Liver (tissue), 9 donors: Measurements from ENCODE around the gene KRTAP5-2. TPM values are rescaled to one million over a fixed set of nuclear protein-coding genes. Genes with fewer than 3 reads are reported as not detected.

Experiments used
- DNase-seq: peaks from one replicate; pipeline ENCODE4 v3.0.0-alpha.2; 2017; ENCODE audit warnings: low spot score
- H3K27ac ChIP-seq, 2 donors: one replicate each; pipeline ENCODE4 v1.7.0; 2013; ENCODE audit warnings: inconsistent platforms in 2 of 2, low read length in 2 of 2, control low read depth in 1 of 2, low read depth in 1 of 2, mild to moderate bottlenecking in 1 of 2
- H3K27me3 ChIP-seq, 4 donors: one replicate each; pipeline versions ENCODE4 v1.6.1 to v1.7.0; 2013; ENCODE audit warnings: low read length in 3 of 4, inconsistent platforms in 1 of 4, mild to moderate bottlenecking in 1 of 4, moderate library complexity in 1 of 4; ENCODE audit not compliant: control insufficient read depth in 4 of 4, insufficient read depth in 4 of 4
- H3K36me3 ChIP-seq, 4 donors: one replicate each; pipeline versions ENCODE4 v1.6.1 to v1.7.0; 2013; ENCODE audit warnings: low read length in 3 of 4, mild to moderate bottlenecking in 3 of 4, low read depth in 1 of 4, moderate library complexity in 1 of 4; ENCODE audit not compliant: control insufficient read depth in 4 of 4, insufficient read depth in 3 of 4
- H3K4me1 ChIP-seq, 4 donors: one replicate each; pipeline versions ENCODE4 v1.6.1 to v1.7.0; 2013; ENCODE audit warnings: low read length in 3 of 4, mild to moderate bottlenecking in 3 of 4, moderate library complexity in 1 of 4; ENCODE audit not compliant: control insufficient read depth in 4 of 4, insufficient read depth in 4 of 4
- H3K4me3 ChIP-seq, 3 donors: one replicate each; pipeline versions ENCODE4 v1.6.1 to v1.7.0; 2013; ENCODE audit warnings: low read length in 3 of 3, control low read depth in 1 of 3, low read depth in 1 of 3, mild to moderate bottlenecking in 1 of 3
- H3K9ac ChIP-seq, 2 donors: one replicate each; pipeline ENCODE4 v1.7.0; 2013; ENCODE audit warnings: low read length in 2 of 2, mild to moderate bottlenecking in 2 of 2, moderate library complexity in 2 of 2, control low read depth in 1 of 2, low read depth in 1 of 2
- H3K9me3 ChIP-seq, 4 donors: one replicate each; pipeline versions ENCODE4 v1.6.1 to v1.7.0; 2013; ENCODE audit warnings: low read length in 3 of 4; ENCODE audit not compliant: control insufficient read depth in 4 of 4
- EGR1 ChIP-seq, 2 donors: IDR thresholded peaks; 2 replicates each; pipeline ENCODE4 v1.6.1; 2016 to 2018; ENCODE audit warnings: antibody characterized with exemption in 2 of 2, low read depth in 2 of 2
- FOXA1 ChIP-seq: IDR thresholded peaks from 2 replicates; pipeline ENCODE4 v1.6.1; 2016; ENCODE audit warnings: antibody characterized with exemption
- FOXA2 ChIP-seq: IDR thresholded peaks from 2 replicates; pipeline ENCODE4 v1.6.1; 2016; ENCODE audit warnings: antibody characterized with exemption
- GABPA ChIP-seq, 2 donors: IDR thresholded peaks in 1 of 2; conservative IDR thresholded peaks in 1 of 2; 2 replicates each; pipeline ENCODE4 v1.6.1; 2016; ENCODE audit warnings: antibody characterized with exemption in 2 of 2, mild to moderate bottlenecking in 1 of 2, moderate library complexity in 1 of 2
- HNF4A ChIP-seq, 2 donors: conservative IDR thresholded peaks; 2 replicates each; pipeline ENCODE4 v1.6.1; 2016; ENCODE audit warnings: antibody characterized with exemption in 2 of 2, mild to moderate bottlenecking in 2 of 2
- HNF4G ChIP-seq: IDR thresholded peaks from 2 replicates; pipeline ENCODE4 v1.6.1; 2016; ENCODE audit warnings: antibody characterized with exemption
- JUND ChIP-seq, 2 donors: IDR thresholded peaks; 2 replicates each; pipeline ENCODE4 v1.6.1; 2016; ENCODE audit warnings: antibody characterized with exemption in 2 of 2
- NR2F2 ChIP-seq: IDR thresholded peaks from 2 replicates; pipeline ENCODE4 v1.6.1; 2016; ENCODE audit warnings: antibody characterized with exemption
- RAD21 ChIP-seq, 2 donors: IDR thresholded peaks; 2 replicates each; pipeline ENCODE4 v1.6.1; 2016; ENCODE audit warnings: antibody characterized with exemption in 2 of 2, mild to moderate bottlenecking in 2 of 2
- RXRA ChIP-seq, 2 donors: IDR thresholded peaks; 2 replicates each; pipeline ENCODE4 v1.6.1; 2017 to 2018; ENCODE audit warnings: antibody characterized with exemption in 2 of 2, mild to moderate bottlenecking in 1 of 2
- SP1 ChIP-seq: IDR thresholded peaks from 2 replicates; pipeline ENCODE4 v1.6.1; 2018; ENCODE audit warnings: antibody characterized with exemption, mild to moderate bottlenecking
- TAF1 ChIP-seq: conservative IDR thresholded peaks from 2 replicates; pipeline ENCODE4 v1.6.1; 2016; ENCODE audit warnings: antibody characterized with exemption, mild to moderate bottlenecking
- YY1 ChIP-seq: IDR thresholded peaks from 2 replicates; pipeline ENCODE4 v1.6.1; 2016; ENCODE audit warnings: antibody characterized with exemption, mild to moderate bottlenecking
- WGBS: extraction: QIAGEN DNeasy Blood & Tissue Kit; methylation state at CpG from one replicate; pipeline ENCODE4 v1.1.7; 2013; 5-methylcytosine and 5-hydroxymethylcytosine counted together
- polyA plus RNA-seq, 2 donors: library from polyadenylated mRNA; stranded (reverse) in 1 of 2; unstranded in 1 of 2; fragments of 200-250 nt in 1 of 2; fragments of >200 nt in 1 of 2; fragmentation: Nextera tagmentation in 1 of 2; extraction: Ambion mirVana in 1 of 2; gene quantifications; one replicate each; pipeline versions ENCODE4 v1.2.1 to v1.2.3, GENCODE V29; 2013 to 2015
- total RNA-seq, 2 donors: library from RNA; depleted of rRNA; stranded (reverse); fragments of >200 nt; gene quantifications; one replicate each; pipeline ENCODE4 v1.2.3, GENCODE V29; 2014
- TF ChIP-seq, protein P1 (sequence below): fragments of 150-350 bp; IDR thresholded peaks from 2 replicates; pipeline ENCODE4 v1.5.1; 2017; ENCODE audit warnings: improper control_type of control experiment, low read depth, low read length; ENCODE audit not compliant: missing input control
- TF ChIP-seq, protein P2 (sequence below): IDR thresholded peaks from 2 replicates; pipeline ENCODE4 v1.6.1; 2016; ENCODE audit warnings: antibody characterized with exemption
- TF ChIP-seq, protein P3 (sequence below): IDR thresholded peaks from 2 replicates; pipeline ENCODE4 v1.6.1; 2016; ENCODE audit warnings: antibody characterized with exemption, mild to moderate bottlenecking
- TF ChIP-seq, protein P4 (sequence below): IDR thresholded peaks from 2 replicates; pipeline ENCODE4 v1.6.1; 2016; ENCODE audit warnings: antibody characterized with exemption
- TF ChIP-seq, protein P5 (sequence below): IDR thresholded peaks from 2 replicates; pipeline ENCODE4 v1.6.1; 2016; ENCODE audit warnings: antibody characterized with exemption
- donor health status: healthy.
- donor health status: healthy.
- donor health status: healthy.
- donor health status: healthy.
- donor health status: healthy.

Gene KRTAP5-2
- total and polyA plus RNA-seq, 4 donors, result 0.08 TPM; not detected in 3

DNA sequence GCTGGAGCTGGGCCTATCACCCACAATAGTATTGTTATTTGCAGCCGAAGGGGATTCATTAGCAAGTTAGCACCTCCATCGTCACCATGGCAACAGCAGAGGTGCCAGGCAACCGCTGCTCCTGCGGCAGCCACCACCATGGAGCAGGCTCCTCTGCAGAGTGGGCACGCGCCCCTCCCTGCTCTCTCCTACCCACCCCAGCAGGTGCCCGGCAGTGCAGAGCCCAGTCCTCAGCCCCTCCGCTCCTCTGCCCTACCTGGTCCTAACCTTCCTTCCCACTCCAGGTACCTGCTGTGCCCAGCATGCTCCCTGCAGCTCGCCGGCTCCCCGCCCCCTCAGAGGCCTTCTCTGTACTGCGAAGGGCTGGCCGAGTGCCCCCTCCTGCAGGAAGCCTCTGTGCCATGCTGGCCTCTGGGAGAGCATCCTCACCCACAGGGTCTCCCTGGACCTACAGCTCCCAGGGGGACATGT lies 29.6 kb downstream of the KRTAP5-2 start:
- H3K4me1 ChIP-seq, result peaks cover 0 to 11% (median 5%) of the 10 kb centered on the region in 4 donors
- TF ChIP-seq RAD21 (IDR thresholded peaks at IDR 0.05) (no peak), YY1 (no peak), EGR1 (IDR thresholded peaks at IDR 0.05; ENCODE audit: low read depth in 2 of 2) (no peak), FOXA2 (no peak), SP1 (no peak), FOXA1 (no peak), JUND (IDR thresholded peaks at IDR 0.05) (no peak), RXRA (IDR thresholded peaks at IDR 0.05) (no peak), HNF4G (no peak), GABPA (IDR thresholded peaks at IDR 0.05 in 1 of 2, conservative IDR thresholded peaks at IDR 0.05 in 1 of 2) (no peak), HNF4A (conservative IDR thresholded peaks at IDR 0.05) (no peak), NR2F2 (no peak), TAF1 (no peak)
- TF ChIP-seq, protein P1, sequence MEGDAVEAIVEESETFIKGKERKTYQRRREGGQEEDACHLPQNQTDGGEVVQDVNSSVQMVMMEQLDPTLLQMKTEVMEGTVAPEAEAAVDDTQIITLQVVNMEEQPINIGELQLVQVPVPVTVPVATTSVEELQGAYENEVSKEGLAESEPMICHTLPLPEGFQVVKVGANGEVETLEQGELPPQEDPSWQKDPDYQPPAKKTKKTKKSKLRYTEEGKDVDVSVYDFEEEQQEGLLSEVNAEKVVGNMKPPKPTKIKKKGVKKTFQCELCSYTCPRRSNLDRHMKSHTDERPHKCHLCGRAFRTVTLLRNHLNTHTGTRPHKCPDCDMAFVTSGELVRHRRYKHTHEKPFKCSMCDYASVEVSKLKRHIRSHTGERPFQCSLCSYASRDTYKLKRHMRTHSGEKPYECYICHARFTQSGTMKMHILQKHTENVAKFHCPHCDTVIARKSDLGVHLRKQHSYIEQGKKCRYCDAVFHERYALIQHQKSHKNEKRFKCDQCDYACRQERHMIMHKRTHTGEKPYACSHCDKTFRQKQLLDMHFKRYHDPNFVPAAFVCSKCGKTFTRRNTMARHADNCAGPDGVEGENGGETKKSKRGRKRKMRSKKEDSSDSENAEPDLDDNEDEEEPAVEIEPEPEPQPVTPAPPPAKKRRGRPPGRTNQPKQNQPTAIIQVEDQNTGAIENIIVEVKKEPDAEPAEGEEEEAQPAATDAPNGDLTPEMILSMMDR, result no peak
- TF ChIP-seq, protein P2, sequence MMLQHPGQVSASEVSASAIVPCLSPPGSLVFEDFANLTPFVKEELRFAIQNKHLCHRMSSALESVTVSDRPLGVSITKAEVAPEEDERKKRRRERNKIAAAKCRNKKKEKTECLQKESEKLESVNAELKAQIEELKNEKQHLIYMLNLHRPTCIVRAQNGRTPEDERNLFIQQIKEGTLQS, result no peak
- TF ChIP-seq, protein P3, sequence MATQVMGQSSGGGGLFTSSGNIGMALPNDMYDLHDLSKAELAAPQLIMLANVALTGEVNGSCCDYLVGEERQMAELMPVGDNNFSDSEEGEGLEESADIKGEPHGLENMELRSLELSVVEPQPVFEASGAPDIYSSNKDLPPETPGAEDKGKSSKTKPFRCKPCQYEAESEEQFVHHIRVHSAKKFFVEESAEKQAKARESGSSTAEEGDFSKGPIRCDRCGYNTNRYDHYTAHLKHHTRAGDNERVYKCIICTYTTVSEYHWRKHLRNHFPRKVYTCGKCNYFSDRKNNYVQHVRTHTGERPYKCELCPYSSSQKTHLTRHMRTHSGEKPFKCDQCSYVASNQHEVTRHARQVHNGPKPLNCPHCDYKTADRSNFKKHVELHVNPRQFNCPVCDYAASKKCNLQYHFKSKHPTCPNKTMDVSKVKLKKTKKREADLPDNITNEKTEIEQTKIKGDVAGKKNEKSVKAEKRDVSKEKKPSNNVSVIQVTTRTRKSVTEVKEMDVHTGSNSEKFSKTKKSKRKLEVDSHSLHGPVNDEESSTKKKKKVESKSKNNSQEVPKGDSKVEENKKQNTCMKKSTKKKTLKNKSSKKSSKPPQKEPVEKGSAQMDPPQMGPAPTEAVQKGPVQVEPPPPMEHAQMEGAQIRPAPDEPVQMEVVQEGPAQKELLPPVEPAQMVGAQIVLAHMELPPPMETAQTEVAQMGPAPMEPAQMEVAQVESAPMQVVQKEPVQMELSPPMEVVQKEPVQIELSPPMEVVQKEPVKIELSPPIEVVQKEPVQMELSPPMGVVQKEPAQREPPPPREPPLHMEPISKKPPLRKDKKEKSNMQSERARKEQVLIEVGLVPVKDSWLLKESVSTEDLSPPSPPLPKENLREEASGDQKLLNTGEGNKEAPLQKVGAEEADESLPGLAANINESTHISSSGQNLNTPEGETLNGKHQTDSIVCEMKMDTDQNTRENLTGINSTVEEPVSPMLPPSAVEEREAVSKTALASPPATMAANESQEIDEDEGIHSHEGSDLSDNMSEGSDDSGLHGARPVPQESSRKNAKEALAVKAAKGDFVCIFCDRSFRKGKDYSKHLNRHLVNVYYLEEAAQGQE, result no peak
- TF ChIP-seq, protein P4, sequence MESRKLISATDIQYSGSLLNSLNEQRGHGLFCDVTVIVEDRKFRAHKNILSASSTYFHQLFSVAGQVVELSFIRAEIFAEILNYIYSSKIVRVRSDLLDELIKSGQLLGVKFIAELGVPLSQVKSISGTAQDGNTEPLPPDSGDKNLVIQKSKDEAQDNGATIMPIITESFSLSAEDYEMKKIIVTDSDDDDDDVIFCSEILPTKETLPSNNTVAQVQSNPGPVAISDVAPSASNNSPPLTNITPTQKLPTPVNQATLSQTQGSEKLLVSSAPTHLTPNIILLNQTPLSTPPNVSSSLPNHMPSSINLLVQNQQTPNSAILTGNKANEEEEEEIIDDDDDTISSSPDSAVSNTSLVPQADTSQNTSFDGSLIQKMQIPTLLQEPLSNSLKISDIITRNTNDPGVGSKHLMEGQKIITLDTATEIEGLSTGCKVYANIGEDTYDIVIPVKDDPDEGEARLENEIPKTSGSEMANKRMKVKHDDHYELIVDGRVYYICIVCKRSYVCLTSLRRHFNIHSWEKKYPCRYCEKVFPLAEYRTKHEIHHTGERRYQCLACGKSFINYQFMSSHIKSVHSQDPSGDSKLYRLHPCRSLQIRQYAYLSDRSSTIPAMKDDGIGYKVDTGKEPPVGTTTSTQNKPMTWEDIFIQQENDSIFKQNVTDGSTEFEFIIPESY, result no peak
- TF ChIP-seq, protein P5, sequence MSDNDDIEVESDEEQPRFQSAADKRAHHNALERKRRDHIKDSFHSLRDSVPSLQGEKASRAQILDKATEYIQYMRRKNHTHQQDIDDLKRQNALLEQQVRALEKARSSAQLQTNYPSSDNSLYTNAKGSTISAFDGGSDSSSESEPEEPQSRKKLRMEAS, result no peak
- WGBS, result 68% methylated on average over 13 of the region's 13 CpGs

More for the DNA sequence above, 29.6 kb downstream of the KRTAP5-2 start:
- Histone ChIP-seq H3K4me3 (no peak overlapping the region), H3K27ac (no peak overlapping the region), H3K36me3 (no peaks in the 10 kb centered on the region), H3K9me3 (no peaks in the 10 kb centered on the region), H3K9ac (no peak overlapping the region), H3K27me3 (peaks cover 0 to 3% (median 0%) of the 10 kb centered on the region in 4 donors)
- no peak for DNase-seq
